GM23338 (cell line): ENCODE data around the gene OR56A5. TPM values are rescaled to one million over a fixed set of nuclear protein-coding genes. Genes with fewer than 3 reads are reported as not detected.

Experiments used
- ATAC-seq: fragments of 200-7000 bp; cut with Tn5 transposase; 3 replicates; pipeline ENCODE4 v1.9.1; 2020
- DNase-seq: peaks from one replicate; pipeline ENCODE4 v3.0.0-alpha.2; 2015; ENCODE audit warnings: low spot score
- H2AFZ ChIP-seq: fragments of 200-600 bp; sonication (generic); 2 replicates; pipeline ENCODE4 v1.8.0; 2016; ENCODE audit warnings: antibody characterized with exemption, mild to moderate bottlenecking, moderate library complexity
- H3F3A ChIP-seq: fragments of 200-600 bp; sonication (generic); replicated peaks from 2 replicates; pipeline ENCODE4 v1.8.0; 2017; ENCODE audit warnings: antibody characterized with exemption, mixed run types, low read depth
- H3K27ac ChIP-seq: fragments of 200-600 bp; sonication (generic); 2 replicates; pipeline ENCODE4 v1.6.1; 2016; ENCODE audit warnings: low read depth
- H3K27me3 ChIP-seq: fragments of 200-600 bp; sonication (generic); 2 replicates; pipeline ENCODE4 v1.8.0; 2016; ENCODE audit warnings: mild to moderate bottlenecking, mixed run types, moderate library complexity; ENCODE audit not compliant: insufficient read depth
- H3K36me3 ChIP-seq: fragments of 200-600 bp; sonication (generic); 2 replicates; pipeline ENCODE4 v1.8.0; 2016; ENCODE audit warnings: mild to moderate bottlenecking; ENCODE audit not compliant: insufficient read depth
- H3K4me1 ChIP-seq: fragments of 200-600 bp; sonication (generic); 2 replicates; pipeline ENCODE4 v1.8.0; 2016; ENCODE audit warnings: mild to moderate bottlenecking, moderate library complexity; ENCODE audit not compliant: insufficient read depth
- H3K4me2 ChIP-seq: fragments of 200-600 bp; sonication (generic); 2 replicates; pipeline ENCODE4 v1.7.1; 2017; ENCODE audit warnings: mixed run types
- H3K4me3 ChIP-seq: fragments of 200-600 bp; sonication (generic); 2 replicates; pipeline ENCODE4 v1.6.1; 2016; ENCODE audit warnings: mixed run types
- H3K79me2 ChIP-seq: fragments of 200-600 bp; sonication (generic); replicated peaks from 2 replicates; pipeline ENCODE4 v1.8.0; 2017; ENCODE audit warnings: mild to moderate bottlenecking; ENCODE audit not compliant: insufficient read depth
- H3K9me2 ChIP-seq: fragments of 200-600 bp; sonication (generic); 2 replicates; pipeline ENCODE4 v1.8.0; 2017; ENCODE audit not compliant: insufficient read depth
- H4K20me1 ChIP-seq: fragments of 200-600 bp; sonication (generic); replicated peaks from 2 replicates; pipeline ENCODE4 v1.8.0; 2017; ENCODE audit warnings: mild to moderate bottlenecking; ENCODE audit not compliant: insufficient read depth
- H3K27ac Mint-ChIP-seq: 2 replicates; pipeline ENCODE4 v1.8.0; 2020; ENCODE audit warnings: inconsistent platforms, mild to moderate bottlenecking, moderate library complexity, mixed read lengths
- H3K27me3 Mint-ChIP-seq: 3 replicates; pipeline ENCODE4 v1.8.0; 2022; ENCODE audit warnings: low read depth, mild to moderate bottlenecking, moderate library complexity, mixed read lengths, inconsistent platforms; ENCODE audit not compliant: insufficient read depth, poor library complexity
- H3K36me3 Mint-ChIP-seq: 3 replicates; pipeline ENCODE4 v1.8.0; 2021; ENCODE audit warnings: low read depth, mild to moderate bottlenecking, inconsistent platforms, moderate library complexity, mixed read lengths
- H3K4me1 Mint-ChIP-seq: 3 replicates; pipeline ENCODE4 v1.8.0; 2020; ENCODE audit warnings: mild to moderate bottlenecking, inconsistent platforms, mixed read lengths
- H3K4me3 Mint-ChIP-seq: 3 replicates; pipeline ENCODE4 v1.8.0; 2021; ENCODE audit warnings: moderate library complexity, mild to moderate bottlenecking, inconsistent platforms, mixed read lengths
- H3K9me3 Mint-ChIP-seq: 3 replicates; pipeline ENCODE4 v1.8.0; 2020; ENCODE audit warnings: moderate library complexity, mild to moderate bottlenecking, inconsistent platforms, mixed read lengths
- CREB1 ChIP-seq: fragments of 250-450 bp; sonication (Bioruptor Pico); IDR thresholded peaks from 2 replicates; pipeline ENCODE4 v1.5.0; 2020; ENCODE audit warnings: low read depth, mild to moderate bottlenecking, moderate library complexity
- CTCF ChIP-seq, 2 experiments: fragments of 200-600 bp in 1 of 2; sonication (generic) in 1 of 2; conservative IDR thresholded peaks; 2 replicates each; pipeline versions ENCODE4 v1.5.1 to v1.6.1; 2016 to 2017; ENCODE audit warnings: antibody characterized with exemption in 2 of 2, low read depth in 2 of 2, mild to moderate bottlenecking in 2 of 2, moderate library complexity in 1 of 2
- EZH2 ChIP-seq: fragments of 200-600 bp; sonication (generic); IDR thresholded peaks from one replicate; pipeline ENCODE4 v1.8.0; 2017; ENCODE audit warnings: antibody characterized with exemption, mild to moderate bottlenecking, low read depth; ENCODE audit not compliant: unreplicated experiment
- EZH2phosphoT487 ChIP-seq: fragments of 200-600 bp; sonication (generic); IDR thresholded peaks from one replicate; pipeline ENCODE4 v1.8.1; 2018; ENCODE audit warnings: antibody characterized with exemption; ENCODE audit not compliant: unreplicated experiment
- JUNB ChIP-seq: IDR thresholded peaks from one replicate; pipeline ENCODE4 v1.6.1; 2016; ENCODE audit warnings: antibody characterized with exemption; ENCODE audit not compliant: unreplicated experiment
- NANOG ChIP-seq: IDR thresholded peaks from 2 replicates; pipeline ENCODE4 v1.6.1; 2016; ENCODE audit warnings: antibody characterized with exemption, borderline replicate concordance
- POLR2AphosphoS5 ChIP-seq: IDR thresholded peaks from 2 replicates; pipeline ENCODE4 v1.6.1; 2016; ENCODE audit warnings: antibody characterized with exemption, low read depth
- REST ChIP-seq: IDR thresholded peaks from one replicate; pipeline ENCODE4 v1.6.1; 2018; ENCODE audit warnings: antibody characterized with exemption; ENCODE audit not compliant: unreplicated experiment
- STAT1 ChIP-seq: IDR thresholded peaks from one replicate; pipeline ENCODE4 v1.6.1; 2016; ENCODE audit warnings: antibody characterized with exemption; ENCODE audit not compliant: unreplicated experiment
- ZNF114 ChIP-seq: fragments of 250-450 bp; sonication (Bioruptor Pico); IDR thresholded peaks from 2 replicates; pipeline ENCODE4 v1.5.0; 2020; ENCODE audit warnings: mild to moderate bottlenecking, moderate library complexity
- ZNF331 ChIP-seq: fragments of 250-450 bp; sonication (Bioruptor Pico); IDR thresholded peaks from 2 replicates; pipeline ENCODE4 v1.5.0; 2020; ENCODE audit warnings: low read depth, mild to moderate bottlenecking, moderate library complexity
- ZNF462 ChIP-seq: fragments of 250-450 bp; sonication (Bioruptor Pico); IDR thresholded peaks from 2 replicates; pipeline ENCODE4 v1.5.0; 2020; ENCODE audit warnings: mild to moderate bottlenecking, moderate library complexity
- polyA plus RNA-seq: library from polyadenylated mRNA; unstranded; fragments of >200 nt; fragmentation: Nextera tagmentation; extraction: Ambion mirVana; gene quantifications from 2 replicates; pipeline ENCODE4 v1.2.1, GENCODE V29; 2016
- total RNA-seq: library from RNA; depleted of rRNA; stranded (reverse); fragments of >200 nt; shearing (Covaris generic); gene quantifications from 2 replicates; pipeline ENCODE4 v1.2.3, GENCODE V29; 2014
- TF ChIP-seq, protein P1 (sequence below): IDR thresholded peaks from 2 replicates; pipeline ENCODE4 v1.6.1; 2016; ENCODE audit warnings: antibody characterized with exemption

Gene OR56A5
- total and polyA plus RNA-seq, 2 experiments from 2014 or later: not detected

DNA sequence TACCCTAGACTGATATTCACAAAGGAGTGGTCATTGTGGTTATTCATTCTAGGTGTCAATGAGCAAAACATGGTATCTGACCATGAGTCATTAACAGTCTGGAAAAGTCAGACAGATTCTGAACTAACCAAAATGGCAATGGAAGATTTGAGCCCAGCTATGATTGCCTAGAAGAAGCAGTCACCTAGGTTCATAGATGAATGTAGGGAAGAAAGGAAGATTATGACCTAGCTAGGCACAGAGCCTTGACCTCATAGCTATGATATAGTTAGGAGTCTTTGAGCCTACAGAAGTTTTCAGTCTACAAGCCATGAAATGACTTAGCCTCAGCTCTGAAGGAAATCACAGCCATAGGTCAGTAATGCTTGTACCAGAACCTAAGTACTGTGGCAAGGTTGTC lies 38.1 kb upstream of the OR56A5 start (continued):
- TF ChIP-seq, protein P1, sequence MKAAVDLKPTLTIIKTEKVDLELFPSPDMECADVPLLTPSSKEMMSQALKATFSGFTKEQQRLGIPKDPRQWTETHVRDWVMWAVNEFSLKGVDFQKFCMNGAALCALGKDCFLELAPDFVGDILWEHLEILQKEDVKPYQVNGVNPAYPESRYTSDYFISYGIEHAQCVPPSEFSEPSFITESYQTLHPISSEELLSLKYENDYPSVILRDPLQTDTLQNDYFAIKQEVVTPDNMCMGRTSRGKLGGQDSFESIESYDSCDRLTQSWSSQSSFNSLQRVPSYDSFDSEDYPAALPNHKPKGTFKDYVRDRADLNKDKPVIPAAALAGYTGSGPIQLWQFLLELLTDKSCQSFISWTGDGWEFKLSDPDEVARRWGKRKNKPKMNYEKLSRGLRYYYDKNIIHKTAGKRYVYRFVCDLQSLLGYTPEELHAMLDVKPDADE: no peak

- no peaks in the 10 kb centered on the region for H3F3A ChIP-seq
- ATAC-seq (no peak), DNase-seq (no peak)
- Mint-ChIP-seq H3K27me3 (no peaks in the 10 kb centered on the region), H3K27ac (no peak overlapping the region), H3K4me1 (no peaks in the 10 kb centered on the region), H3K9me3 (no peaks in the 10 kb centered on the region), H3K36me3 (no peaks in the 10 kb centered on the region), H3K4me3 (no peak overlapping the region)
- H3K4me1 ChIP-seq: no peaks in the 10 kb centered on the region
- no peak overlapping the region for H2AFZ ChIP-seq
- H3K4me2 ChIP-seq: no peak overlapping the region
- H3K27ac ChIP-seq: no peak overlapping the region
- no peaks in the 10 kb centered on the region for H3K27me3 ChIP-seq
- no peaks in the 10 kb centered on the region for H4K20me1 ChIP-seq
- H3K79me2 ChIP-seq: no peaks in the 10 kb centered on the region
- no peak overlapping the region for H3K4me3 ChIP-seq
- H3K36me3 ChIP-seq: no peaks in the 10 kb centered on the region
- no peaks in the 10 kb centered on the region for H3K9me2 ChIP-seq
- no peak for TF ChIP-seq CTCF (conservative IDR thresholded peaks at IDR 0.05; ENCODE audit: low read depth in 2 of 2)
- TF ChIP-seq EZH2: no peak
- TF ChIP-seq REST: no peak
- no peak for TF ChIP-seq ZNF114 (CRISPR knock-in tag)
- TF ChIP-seq ZNF462: no peak
- no peak for TF ChIP-seq CREB1 (CRISPR knock-in tag)
- TF ChIP-seq POLR2AphosphoS5: no peak
- TF ChIP-seq EZH2phosphoT487: no peak
- TF ChIP-seq STAT1: no peak
- no peak for TF ChIP-seq NANOG
- no peak for TF ChIP-seq ZNF331 (CRISPR knock-in tag)
- TF ChIP-seq JUNB: no peak
Observed at GRCh38 chr11:6002202-6002699, 34.0 kb upstream of the OR56A5 start.
